Neural progenitor cell (in vitro differentiated cells): ENCODE results near the gene RPL5. TPM values are rescaled to one million over a fixed set of nuclear protein-coding genes. Genes with fewer than 3 reads are reported as not detected.

ENCODE experiments used
- DNase-seq: peaks from one replicate; pipeline ENCODE4 v3.0.0-alpha.2; 2016; ENCODE audit warnings: low spot score
- H2AFZ ChIP-seq: fragments of 200-600 bp; sonication (generic); replicated peaks from 2 replicates; pipeline ENCODE4 v1.6.1; 2016; ENCODE audit warnings: antibody characterized with exemption
- H3F3A ChIP-seq: fragments of 200-600 bp; sonication (generic); 2 replicates; pipeline ENCODE4 v1.6.1; 2016; ENCODE audit warnings: antibody characterized with exemption, low read depth
- H3K27ac ChIP-seq: fragments of 200-600 bp; sonication (generic); 2 replicates; pipeline ENCODE4 v1.5.1; 2016; ENCODE audit warnings: mild to moderate bottlenecking
- H3K27me3 ChIP-seq: fragments of 200-600 bp; sonication (generic); 2 replicates; pipeline ENCODE4 v1.6.1; 2016; ENCODE audit warnings: mild to moderate bottlenecking, moderate library complexity
- H3K36me3 ChIP-seq: fragments of 200-600 bp; sonication (generic); 2 replicates; pipeline ENCODE4 v1.5.1; 2016
- H3K4me1 ChIP-seq: fragments of 200-600 bp; sonication (generic); 2 replicates; pipeline ENCODE4 v1.6.1; 2016; ENCODE audit warnings: mixed run types
- H3K4me2 ChIP-seq: fragments of 200-600 bp; sonication (generic); 2 replicates; pipeline ENCODE4 v1.6.1; 2016
- H3K4me3 ChIP-seq: fragments of 200-600 bp; sonication (generic); 2 replicates; pipeline ENCODE4 v1.5.1; 2016
- H3K79me2 ChIP-seq: fragments of 200-600 bp; sonication (generic); 2 replicates; pipeline ENCODE4 v1.6.1; 2016; ENCODE audit warnings: low read depth
- H3K9ac ChIP-seq: fragments of 200-600 bp; sonication (generic); 2 replicates; pipeline ENCODE4 v1.6.1; 2016
- H3K9me3 ChIP-seq: fragments of 200-600 bp; sonication (generic); 2 replicates; pipeline ENCODE4 v1.5.1; 2016; ENCODE audit warnings: low read depth
- H4K20me1 ChIP-seq: fragments of 200-600 bp; sonication (generic); 2 replicates; pipeline ENCODE4 v1.6.1; 2016; ENCODE audit warnings: low read depth
- H3K27ac Mint-ChIP-seq: 3 replicates; pipeline ENCODE4 v1.8.0; 2021; ENCODE audit warnings: mixed read lengths
- H3K27me3 Mint-ChIP-seq: 2 replicates; pipeline ENCODE4 v1.8.0; 2022; ENCODE audit warnings: low read depth, mild to moderate bottlenecking, inconsistent platforms, moderate library complexity, mixed read lengths; ENCODE audit not compliant: insufficient read depth
- H3K36me3 Mint-ChIP-seq: 3 replicates; pipeline ENCODE4 v1.8.0; 2021; ENCODE audit warnings: mixed read lengths
- H3K4me1 Mint-ChIP-seq: 3 replicates; pipeline ENCODE4 v1.8.0; 2021; ENCODE audit warnings: mixed read lengths
- H3K4me3 Mint-ChIP-seq: 3 replicates; pipeline ENCODE4 v1.8.0; 2021; ENCODE audit warnings: mild to moderate bottlenecking, moderate library complexity, mixed read lengths
- H3K9me3 Mint-ChIP-seq: 3 replicates; pipeline ENCODE4 v1.8.0; 2020; ENCODE audit warnings: mixed read lengths
- EZH2 ChIP-seq: fragments of 200-600 bp; sonication (generic); IDR thresholded peaks from 2 replicates; pipeline ENCODE4 v1.6.1; 2017; ENCODE audit warnings: antibody characterized with exemption, mild to moderate bottlenecking, moderate library complexity
- EZH2phosphoT487 ChIP-seq: fragments of 200-600 bp; sonication (generic); IDR thresholded peaks from 2 replicates; pipeline ENCODE4 v1.6.1; 2017; ENCODE audit warnings: antibody characterized with exemption
- small RNA-seq: library from RNA; depleted of rRNA; stranded (forward); fragments of <200 nt; gene quantifications from one replicate; pipeline ENCODE3, GENCODE V24; 2015
- total RNA-seq: library from RNA; depleted of rRNA; stranded (reverse); fragments of >200 nt; gene quantifications from 2 replicates; pipeline ENCODE4 v1.2.3, GENCODE V29; 2015; ENCODE audit warnings: low replicate concordance

The RPL5 gene
- total RNA-seq, 1 donor from 2014 or later = 3,732 TPM

GRCh38 chr1:92887465-92887864 lies 55.6 kb downstream of the RPL5 start:
- Histone ChIP-seq H3K4me3 (no peak overlapping the region), H3K9ac (no peak overlapping the region), H3K27ac (no peak overlapping the region), H3K9me3 (no peaks in the 10 kb centered on the region), H3K79me2 (no peaks in the 10 kb centered on the region), H3K4me1 (no peaks in the 10 kb centered on the region), H3K27me3 (no peaks in the 10 kb centered on the region), H3F3A (no peaks in the 10 kb centered on the region), H2AFZ (no peak overlapping the region), H3K4me2 (no peak overlapping the region), H3K36me3 (no peaks in the 10 kb centered on the region), H4K20me1 (no peaks in the 10 kb centered on the region)
- no peak overlapping the region for H3K4me3 Mint-ChIP-seq
- peaks cover 10% of the 10 kb centered on the region for H3K9me3 Mint-ChIP-seq
- H3K27ac Mint-ChIP-seq = no peak overlapping the region
- H3K27me3 Mint-ChIP-seq = no peaks in the 10 kb centered on the region
- no peaks in the 10 kb centered on the region for H3K4me1 Mint-ChIP-seq
- H3K36me3 Mint-ChIP-seq = no peaks in the 10 kb centered on the region
- TF ChIP-seq EZH2phosphoT487 = no peak
- no peak for TF ChIP-seq EZH2
- no peak for DNase-seq

Small RNA genes within 50 kb of the gene (small RNA-seq; reads per million reads assigned to genes)
- gene RF00432 = not detected
- gene SNORA66 = 11.1 reads per million, percentile 96 among the genes with 10 or more reads in this experiment
- not detected for gene SNORD21

Other genes with a start within 250 kb of the RPL5 start
- 13.7 TPM in 2 replicates for gene EVI5, start 46.9 kb upstream of the RPL5 start, total RNA-seq
- 3.6 and 3.8 TPM in 2 replicates for gene DIPK1A, start 129.4 kb downstream of the RPL5 start, total RNA-seq
- gene MTF2, start 247.2 kb downstream of the RPL5 start, total RNA-seq = 118 and 149 TPM in 2 replicates